Activated CD8-positive, alpha-beta memory T cell treated with anti-CD3 and anti-CD28 coated beads, Interleukin-2, amount 50 U/mL, for 24 hours (primary cell): ENCODE results near the gene MBOAT1.
"Not testable (repeated sequence)": the region's sequence is repeated elsewhere in the genome, so short reads cannot be mapped to it uniquely, and the experiment has no call there.

ENCODE experiments used
- DNase-seq: peaks from one replicate; pipeline ENCODE4 v3.0.0-alpha.2; 2020; ENCODE audit errors: extremely low read depth

MBOAT1 gene

GRCh38 chr6:20212392-20213111 lies at the start of gene MBOAT1:
Gene MBOAT1 (minus strand): TSS chr6:20212469. CDS start chr6:20212234, 235 bp downstream.
- DNase-seq: peak; percentile 21

- DNase-seq: no peak
Measured at GRCh38 chr6:20261685-20262084, 49.4 kb upstream of the MBOAT1 start.

GRCh38 chr6:20260360-20260759 lies 48.1 kb upstream of the MBOAT1 start:
- DNase-seq: no peak

- DNase-seq: no peak
Measured at GRCh38 chr6:20259316-20260049, 47.2 kb upstream of the MBOAT1 start.

- no peak for DNase-seq
Measured at GRCh38 chr6:20255428-20255827, 43.2 kb upstream of the MBOAT1 start.

- no peak for DNase-seq
Measured at GRCh38 chr6:20254295-20254694, 42.0 kb upstream of the MBOAT1 start.

- DNase-seq: no peak
Measured at GRCh38 chr6:20253021-20253420, 40.8 kb upstream of the MBOAT1 start.

GRCh38 chr6:20252311-20252710 lies 40.0 kb upstream of the MBOAT1 start:
- DNase-seq: no peak

GRCh38 chr6:20251525-20251924 lies 39.3 kb upstream of the MBOAT1 start:
- no peak for DNase-seq

- no peak for DNase-seq
Measured at GRCh38 chr6:20246125-20246524, 33.9 kb upstream of the MBOAT1 start.

- DNase-seq: not testable (repeated sequence)
Measured at GRCh38 chr6:20244807-20245681, 32.8 kb upstream of the MBOAT1 start.

- no peak for DNase-seq
Measured at GRCh38 chr6:20243288-20243687, 31.0 kb upstream of the MBOAT1 start.

GRCh38 chr6:20242397-20242796 lies 30.1 kb upstream of the MBOAT1 start:
- no peak for DNase-seq

GRCh38 chr6:20241102-20241501 lies 28.8 kb upstream of the MBOAT1 start:
- DNase-seq: no peak

GRCh38 chr6:20238688-20239587 lies 26.7 kb upstream of the MBOAT1 start:
- DNase-seq: no peak

- DNase-seq: no peak
Measured at GRCh38 chr6:20237677-20238460, 25.6 kb upstream of the MBOAT1 start.

GRCh38 chr6:20236909-20237600 lies 24.8 kb upstream of the MBOAT1 start:
- DNase-seq: no peak

GRCh38 chr6:20236344-20236743 lies 24.1 kb upstream of the MBOAT1 start:
- no peak for DNase-seq

- DNase-seq: no peak
Measured at GRCh38 chr6:20235041-20235440, 22.8 kb upstream of the MBOAT1 start.

GRCh38 chr6:20234136-20234535 lies 21.9 kb upstream of the MBOAT1 start:
- no peak for DNase-seq
